ENCODE measurements around the gene ZNF664.
A peak's percentile ranks its signal among the peaks of the same experiment; 100 is the strongest.
"Not testable (repeated sequence)": the region's sequence is repeated elsewhere in the genome, so short reads cannot be mapped to it uniquely, and the experiment has no call there.

The ZNF664 gene

DNA sequence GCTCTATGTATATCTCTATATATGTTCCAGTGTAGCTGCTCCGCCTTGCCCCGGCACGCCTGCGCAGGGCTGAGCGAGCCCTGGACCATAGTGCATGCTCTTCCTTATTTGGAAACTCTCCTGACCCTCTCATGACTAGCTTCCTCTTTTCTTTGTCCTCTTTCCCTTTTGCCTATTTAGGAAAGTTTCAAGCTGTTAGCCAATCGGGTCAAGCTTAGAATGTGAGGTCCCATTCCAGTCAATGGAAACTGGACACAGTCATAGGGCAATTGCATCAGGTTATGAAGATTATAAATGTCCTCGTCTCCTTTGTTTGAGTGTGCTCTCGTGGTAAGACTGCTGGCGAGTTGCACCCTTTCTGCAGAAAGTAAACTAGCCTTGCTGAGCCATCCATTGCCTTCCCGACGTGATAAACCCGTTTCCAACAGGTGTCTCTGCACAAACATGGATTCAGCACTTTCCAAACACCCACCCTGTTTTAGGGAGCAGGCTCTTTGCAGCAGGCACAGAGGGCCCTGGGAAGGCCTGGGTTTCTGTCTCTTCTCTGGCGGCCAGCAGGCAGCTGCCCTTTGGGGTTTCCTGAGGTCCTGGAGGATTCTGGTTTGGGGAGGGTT lies 31.3 kb upstream of the ZNF664 start:
- DNase-seq (ENCODE audit: low spot score), result no peak

DNA sequence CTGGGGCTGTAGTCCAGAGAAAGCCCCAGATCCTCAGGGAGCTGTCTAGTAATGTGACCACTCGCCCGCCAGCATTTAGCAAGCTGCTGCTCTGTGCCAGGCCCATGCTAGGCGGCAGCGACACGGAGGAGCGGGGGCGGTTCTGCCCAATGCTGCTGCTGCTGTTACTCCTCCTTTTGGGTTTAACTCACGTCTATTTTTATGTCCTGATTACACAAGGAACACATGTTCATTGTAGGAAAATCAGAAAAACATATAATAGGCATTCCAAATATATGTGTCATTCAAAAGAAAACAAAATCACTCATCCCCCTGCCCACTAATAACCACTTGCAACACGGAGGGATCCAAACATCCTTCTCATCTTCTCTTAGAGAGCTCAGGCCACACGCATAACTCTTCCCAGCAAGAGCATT lies 30.8 kb upstream of the ZNF664 start:
- DNase-seq (ENCODE audit: low spot score), result no peak

GRCh38 chr12:123942911-123943648 lies 29.9 kb upstream of the ZNF664 start:
- DNase-seq (ENCODE audit: low spot score), result no peak

DNA sequence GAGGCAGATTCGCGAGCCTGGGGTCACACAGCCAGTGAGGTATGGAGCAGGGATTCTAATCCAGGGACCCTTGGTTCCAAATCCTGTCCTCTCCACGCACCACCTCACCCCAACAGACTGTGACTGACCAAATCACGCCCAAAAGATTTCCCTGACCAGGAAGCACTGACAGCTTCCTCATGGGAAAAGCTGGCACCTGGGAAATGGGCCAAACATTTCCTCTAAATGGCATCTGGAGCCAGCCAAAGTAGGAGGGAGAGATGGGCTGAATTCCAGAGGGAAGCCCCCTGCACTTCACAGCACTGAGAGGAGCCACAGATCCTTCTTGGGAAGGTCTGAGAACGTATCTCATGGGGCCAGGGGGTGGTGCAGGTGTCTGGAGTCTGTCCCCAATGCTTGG lies 29.2 kb upstream of the ZNF664 start:
- DNase-seq (ENCODE audit: low spot score), result no peak

GRCh38 chr12:123944696-123945095 lies 28.3 kb upstream of the ZNF664 start:
- DNase-seq (ENCODE audit: low spot score), result no peak

DNA sequence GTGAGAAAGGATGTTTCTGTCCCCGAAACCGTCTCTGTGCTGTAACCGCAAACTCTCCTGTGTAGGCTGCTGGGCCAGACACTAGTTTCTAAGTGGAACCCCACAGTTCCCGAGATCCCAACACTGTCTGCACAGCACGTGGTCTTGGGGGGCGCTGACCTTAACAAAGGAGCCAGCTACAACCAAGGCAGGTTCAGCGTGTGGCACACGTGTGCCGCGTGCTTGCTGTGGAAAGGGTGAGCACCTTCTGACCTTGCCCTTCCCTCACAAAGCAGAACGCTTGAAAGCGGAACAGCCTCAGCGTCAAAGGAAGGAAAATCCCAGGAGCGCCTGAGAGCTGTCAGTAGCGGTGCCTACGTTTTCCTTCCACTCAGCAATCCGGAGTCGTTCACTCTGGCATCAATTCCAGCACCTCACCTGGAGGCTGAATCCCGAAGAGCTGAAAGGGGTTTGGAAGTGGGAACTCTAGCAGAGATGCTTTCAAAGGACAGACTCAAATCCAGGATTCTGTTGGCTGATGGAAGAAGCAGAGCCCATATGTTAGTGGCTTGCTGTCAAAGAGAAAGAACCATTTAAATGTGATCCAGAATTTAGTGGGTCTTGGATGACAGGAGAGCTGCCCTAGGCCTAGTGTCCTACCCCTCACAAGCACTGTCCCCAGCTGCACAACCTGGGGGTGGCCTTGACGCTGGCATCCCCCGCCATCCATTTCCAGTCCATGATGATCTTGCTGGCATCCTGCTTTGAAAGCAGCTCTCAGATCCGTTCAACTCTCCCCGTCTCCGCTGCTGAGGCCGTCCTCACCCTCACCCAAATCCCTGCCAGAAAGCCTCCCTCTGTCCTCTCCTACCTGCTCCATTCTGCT lies 27.5 kb upstream of the ZNF664 start:
- no peak for DNase-seq (ENCODE audit: low spot score)

DNA sequence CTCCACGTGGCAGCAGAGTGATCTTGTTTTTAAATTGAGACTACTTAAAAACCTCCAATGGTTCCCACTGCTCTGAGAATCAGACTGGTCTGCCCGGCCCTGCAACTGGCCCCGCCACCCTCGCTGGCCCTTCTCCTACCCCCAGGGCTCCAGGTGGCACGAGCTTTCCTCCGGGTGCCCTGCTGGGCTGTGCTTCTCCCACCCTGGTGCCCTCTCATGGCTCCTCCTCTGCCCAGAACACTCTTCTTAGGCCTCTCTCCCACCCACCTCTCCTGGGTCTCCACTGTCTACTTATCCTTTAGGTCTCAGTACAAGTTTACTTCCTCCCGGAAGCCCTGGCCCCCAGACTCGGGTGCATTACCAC lies 26.9 kb upstream of the ZNF664 start:
- DNase-seq (ENCODE audit: low spot score), result no peak

DNA sequence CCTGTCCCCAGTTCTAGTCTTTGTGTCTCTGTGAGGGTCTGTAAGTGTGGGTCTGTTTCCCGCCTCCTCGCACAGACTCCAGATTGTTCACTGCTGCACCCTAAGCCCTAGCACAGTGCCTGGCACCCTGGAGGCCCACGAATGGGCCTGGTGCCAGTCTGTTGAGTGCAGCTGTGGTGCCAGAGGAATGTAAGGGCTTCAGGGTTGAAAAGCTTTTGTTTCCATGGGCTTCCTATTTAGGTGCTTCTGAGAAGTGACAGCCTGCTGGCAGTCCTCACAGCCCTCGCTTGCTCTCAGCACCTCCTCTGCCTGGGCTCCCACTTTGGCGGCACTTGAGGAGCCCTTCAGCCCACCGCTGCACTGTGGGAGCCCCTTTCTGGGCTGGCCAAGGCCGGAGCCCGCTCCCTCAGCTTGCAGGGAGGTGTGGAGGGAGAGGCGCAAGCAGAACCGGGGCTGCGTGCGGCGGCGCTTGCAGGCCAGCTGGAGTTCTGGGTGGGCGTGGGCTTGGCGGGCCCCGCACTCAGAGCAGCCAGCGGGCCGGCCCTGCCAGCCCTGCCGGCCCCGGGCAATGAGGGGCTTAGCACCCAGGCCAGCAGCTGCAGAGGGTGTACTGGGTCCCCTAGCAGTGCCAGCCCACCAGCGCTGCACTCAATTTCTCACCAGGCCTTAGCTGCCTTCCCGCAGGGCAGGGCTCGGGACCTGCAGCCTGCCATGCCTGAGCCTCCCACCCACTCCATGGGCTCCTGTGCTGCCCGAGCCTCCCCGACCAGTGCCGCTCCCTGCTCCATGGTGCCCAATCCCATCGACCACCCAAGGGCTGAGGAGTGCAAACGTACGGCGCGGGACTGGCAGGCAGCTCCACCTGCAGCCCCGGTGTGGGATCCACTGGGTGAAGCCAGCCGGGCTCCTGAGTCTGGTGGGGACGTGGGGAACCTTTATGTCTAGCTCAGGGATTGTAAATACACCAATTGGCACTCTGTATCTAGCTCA lies 26.2 kb upstream of the ZNF664 start:
- peak; percentile 58 for DNase-seq (ENCODE audit: low spot score)

GRCh38 chr12:123947531-123947930 lies 25.5 kb upstream of the ZNF664 start:
- DNase-seq (ENCODE audit: low spot score), result not testable (repeated sequence)

- DNase-seq (ENCODE audit: low spot score), result peak; percentile 69
Observed at GRCh38 chr12:123948401-123948795, 24.6 kb upstream of the ZNF664 start.

DNA sequence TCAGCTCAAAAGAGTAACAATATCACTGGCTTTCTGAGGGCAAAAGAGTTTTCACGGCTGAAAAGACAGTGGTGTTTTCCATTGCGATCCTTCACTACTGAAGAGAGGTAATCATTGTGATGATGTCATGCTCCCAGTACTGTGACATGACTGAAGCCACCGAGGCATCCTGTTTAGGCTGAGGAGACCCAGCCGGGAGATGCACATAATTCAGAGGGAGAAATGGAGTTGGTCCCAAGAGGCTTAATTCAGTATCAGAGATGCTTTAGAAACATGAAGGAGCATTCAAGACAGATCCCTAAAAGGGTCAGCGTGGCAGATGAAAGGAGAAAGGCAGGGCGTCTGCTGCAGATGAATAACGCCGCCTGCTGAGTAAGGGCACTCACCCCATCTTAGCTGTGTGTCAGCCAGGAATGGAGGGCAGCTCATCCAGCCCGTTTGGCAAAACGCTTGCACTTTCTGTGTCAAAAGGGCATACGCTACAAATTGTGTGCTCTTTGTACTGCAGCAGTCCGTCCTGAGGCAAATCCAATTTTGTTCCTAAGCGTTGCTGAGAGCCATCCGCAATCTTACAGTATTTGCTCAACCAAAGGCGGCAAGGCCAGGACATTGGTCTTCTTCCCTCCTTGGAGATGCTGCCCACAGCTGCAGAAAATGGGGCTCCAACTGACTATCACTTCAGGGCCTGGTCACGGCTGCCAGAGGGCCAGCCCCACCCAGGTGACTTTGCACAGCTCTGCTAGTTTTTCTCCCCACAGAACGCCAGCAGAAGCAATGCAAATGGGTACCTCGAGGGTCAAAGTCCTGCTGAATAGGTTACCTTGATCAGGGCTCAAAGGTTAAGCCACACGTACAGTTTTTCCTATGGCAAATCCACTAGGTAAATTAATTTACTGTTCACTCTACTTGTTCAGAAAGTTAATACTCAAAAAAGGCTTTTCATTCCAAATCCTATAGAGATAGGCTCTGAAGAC lies 23.9 kb upstream of the ZNF664 start:
- peak; percentile 63 for DNase-seq (ENCODE audit: low spot score)

GRCh38 chr12:123949770-123950165 lies 23.2 kb upstream of the ZNF664 start:
- no peak for DNase-seq (ENCODE audit: low spot score)

DNA sequence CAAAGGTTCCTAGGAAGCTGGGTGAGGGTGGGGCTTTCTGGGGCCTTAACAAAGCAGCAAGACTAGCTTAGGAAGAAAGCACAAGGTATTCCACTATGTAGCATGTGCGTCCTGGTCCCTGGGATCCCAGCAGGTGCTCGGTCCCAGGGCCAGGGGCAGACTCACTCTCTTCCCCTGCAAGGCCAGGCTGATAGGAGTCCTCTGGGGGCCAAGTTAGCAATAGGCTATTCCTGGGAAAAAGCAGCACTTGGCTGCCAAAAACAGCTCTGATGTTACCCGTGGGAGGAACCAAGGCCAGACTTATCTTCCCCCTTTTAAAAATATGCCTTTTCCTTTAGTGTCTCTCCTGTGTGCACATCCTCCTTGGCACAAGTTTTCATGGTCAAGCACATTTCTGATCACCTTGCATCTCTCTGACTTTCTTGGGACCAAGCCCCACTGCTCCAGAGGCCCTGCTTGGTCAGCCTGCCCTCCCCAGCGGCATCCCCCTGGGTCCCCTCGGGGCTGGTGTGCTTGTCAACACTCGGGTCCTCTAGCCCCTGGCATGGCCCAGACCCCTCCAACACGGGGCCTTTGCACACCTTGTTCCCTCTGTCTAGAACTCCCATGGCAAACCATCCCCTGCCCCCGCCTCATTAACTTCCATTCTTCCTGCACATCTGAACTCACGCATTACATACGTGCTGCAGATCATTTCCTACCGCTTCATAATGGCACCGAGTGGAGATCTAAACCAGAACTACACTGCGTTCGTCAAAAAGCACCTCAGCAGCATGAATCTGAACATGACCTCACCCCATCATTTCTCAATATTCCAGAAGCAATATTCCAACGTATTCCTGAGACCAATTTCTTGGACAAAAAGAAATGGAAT lies 22.3 kb upstream of the ZNF664 start:
- DNase-seq (ENCODE audit: low spot score), result no peak

- DNase-seq (ENCODE audit: low spot score), result no peak
Observed at GRCh38 chr12:123951467-123951866, 21.5 kb upstream of the ZNF664 start.

DNA sequence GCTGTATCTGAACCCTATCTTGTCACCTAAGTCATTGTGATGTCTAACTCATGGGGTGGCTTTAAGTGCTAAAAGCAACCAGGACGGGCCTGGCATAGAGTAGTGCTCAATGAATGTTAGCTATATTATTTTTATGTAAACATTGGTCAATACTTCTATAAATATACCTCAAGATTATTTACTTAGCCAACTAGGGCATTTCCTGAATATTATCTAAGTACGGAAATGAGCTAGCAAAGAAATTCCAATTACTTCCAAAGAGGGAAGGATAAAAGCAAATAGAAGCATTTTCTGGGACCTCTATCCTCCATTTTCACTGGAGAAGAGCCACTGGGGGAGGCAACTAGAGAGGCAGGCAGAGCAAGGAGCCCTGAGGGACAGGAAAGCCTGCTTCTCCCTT lies 21.0 kb upstream of the ZNF664 start:
- no peak for DNase-seq (ENCODE audit: low spot score)

DNA sequence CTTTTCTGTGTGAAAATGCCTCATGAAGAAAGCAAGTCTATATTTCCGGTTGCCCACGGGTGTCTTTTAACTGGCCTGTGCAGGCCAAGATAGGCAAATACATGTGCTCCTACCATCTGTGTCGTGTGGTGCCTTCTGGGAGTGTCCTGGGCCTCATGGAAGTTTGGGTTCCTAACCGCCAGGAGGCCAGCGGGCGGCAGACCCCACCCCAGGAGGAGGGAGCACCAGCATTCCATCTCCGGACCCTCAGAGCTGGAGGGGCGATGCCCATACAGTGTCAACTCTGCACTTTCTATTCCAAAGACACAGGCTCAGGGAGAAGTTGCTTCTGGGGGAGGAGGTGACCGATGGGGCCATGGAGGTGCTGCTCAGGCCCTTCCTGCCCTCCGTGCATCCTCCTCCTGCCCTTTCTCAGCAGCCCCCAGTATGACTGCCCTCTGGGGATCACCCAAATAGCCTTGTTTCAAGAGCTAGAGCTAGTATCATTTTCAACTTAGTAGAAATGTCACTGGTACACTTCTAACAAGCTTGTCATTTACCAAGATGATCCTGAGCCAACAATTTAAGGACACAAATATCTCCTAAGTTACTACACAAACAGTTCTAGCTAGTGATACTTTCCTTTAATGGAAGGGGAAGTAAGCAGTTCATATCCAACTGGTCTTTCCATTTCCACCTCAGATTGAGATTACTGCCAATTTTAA lies 18.2 kb upstream of the ZNF664 start:
- DNase-seq (ENCODE audit: low spot score), result no peak

GRCh38 chr12:123956249-123956648 lies 16.8 kb upstream of the ZNF664 start:
- DNase-seq (ENCODE audit: low spot score), result no peak

GRCh38 chr12:123957196-123957595 lies 15.8 kb upstream of the ZNF664 start:
- DNase-seq (ENCODE audit: low spot score), result no peak

GRCh38 chr12:123958462-123958861 lies 14.6 kb upstream of the ZNF664 start:
- DNase-seq (ENCODE audit: low spot score), result no peak
